Measurements from ENCODE around the gene GDF2.

Gene GDF2

GRCh38 chr10:47344996-47345870, 23.0 kb downstream of the GDF2 start:
- no peak overlapping the region for H3K4me2 ChIP-seq (ENCODE audit: low read length)
- no peak overlapping the region for H2AK5ac ChIP-seq (ENCODE audit: low read length)
- H3K23ac ChIP-seq (ENCODE audit: low read length) = no peak overlapping the region
- no peak overlapping the region for H3K27ac ChIP-seq (ENCODE audit: low read depth, low read length)
- H3K56ac ChIP-seq (ENCODE audit: low read length) = no peak overlapping the region
- H3K18ac ChIP-seq (ENCODE audit: low read length) = no peak overlapping the region
- H3K27me3 ChIP-seq (ENCODE audit: insufficient read depth, low read length, poor library complexity) = no peaks in the 10 kb centered on the region
- no peak overlapping the region for H2BK120ac ChIP-seq (ENCODE audit: low read depth, low read length)
- H4K5ac ChIP-seq (ENCODE audit: low read length) = no peak overlapping the region
- no peak overlapping the region for H3K4ac ChIP-seq (ENCODE audit: low read depth, low read length)
- no peak for DNase-seq
- no peak overlapping the region for H4K8ac ChIP-seq (ENCODE audit: low read depth, low read length)
- no peaks in the 10 kb centered on the region for H3K79me2 ChIP-seq (ENCODE audit: control insufficient read depth, insufficient read depth, low read length)
- H2BK15ac ChIP-seq (replicated peaks; ENCODE audit: low read depth) = no peak overlapping the region
- no peaks in the 10 kb centered on the region for H3K4me1 ChIP-seq (ENCODE audit: control insufficient read depth, low read depth, low read length)
- no peak overlapping the region for H3K4me3 ChIP-seq (ENCODE audit: low read length)
- no peaks in the 10 kb centered on the region for H3K36me3 ChIP-seq (ENCODE audit: control insufficient read depth, insufficient read depth, low read length)
- no CpG with 5 or more reads among the region's 13 CpGs for WGBS (ENCODE audit: extremely low coverage, insufficient coverage, low lambda C conversion rate)
- no peak overlapping the region for H3K9ac ChIP-seq (ENCODE audit: low read length)
- no peak overlapping the region for H2BK5ac ChIP-seq (ENCODE audit: low read length)
- no peaks in the 10 kb centered on the region for H3K79me1 ChIP-seq (ENCODE audit: low read length)

GRCh38 chr10:47346581-47347302, 24.5 kb downstream of the GDF2 start:
- H2BK120ac ChIP-seq (ENCODE audit: low read depth, low read length) = no peak overlapping the region
- H4K5ac ChIP-seq (ENCODE audit: low read length) = no peak overlapping the region
- H3K4ac ChIP-seq (ENCODE audit: low read depth, low read length) = no peak overlapping the region
- no peaks in the 10 kb centered on the region for H3K27me3 ChIP-seq (ENCODE audit: insufficient read depth, low read length, poor library complexity)
- no peaks in the 10 kb centered on the region for H3K4me1 ChIP-seq (ENCODE audit: control insufficient read depth, low read depth, low read length)
- no peak overlapping the region for H3K4me3 ChIP-seq (ENCODE audit: low read length)
- no peak overlapping the region for H3K9ac ChIP-seq (ENCODE audit: low read length)
- no CpG with 5 or more reads among the region's 13 CpGs for WGBS (ENCODE audit: extremely low coverage, insufficient coverage, low lambda C conversion rate)
- H3K4me2 ChIP-seq (ENCODE audit: low read length) = no peak overlapping the region
- H3K18ac ChIP-seq (ENCODE audit: low read length) = no peak overlapping the region
- H3K79me1 ChIP-seq (ENCODE audit: low read length) = no peaks in the 10 kb centered on the region
- H3K27ac ChIP-seq (ENCODE audit: low read depth, low read length) = no peak overlapping the region
- no peak overlapping the region for H4K8ac ChIP-seq (ENCODE audit: low read depth, low read length)
- no peak overlapping the region for H3K56ac ChIP-seq (ENCODE audit: low read length)
- no peaks in the 10 kb centered on the region for H3K36me3 ChIP-seq (ENCODE audit: control insufficient read depth, insufficient read depth, low read length)
- no peak for DNase-seq
- H2AK5ac ChIP-seq (ENCODE audit: low read length) = no peak overlapping the region
- no peaks in the 10 kb centered on the region for H3K79me2 ChIP-seq (ENCODE audit: control insufficient read depth, insufficient read depth, low read length)
- H2BK5ac ChIP-seq (ENCODE audit: low read length) = no peak overlapping the region
- H3K23ac ChIP-seq (ENCODE audit: low read length) = no peak overlapping the region
- H2BK15ac ChIP-seq (replicated peaks; ENCODE audit: low read depth) = no peak overlapping the region

GRCh38 chr10:47347303-47347675, 25.0 kb downstream of the GDF2 start:
- no peak overlapping the region for H3K4ac ChIP-seq (ENCODE audit: low read depth, low read length)
- no peak overlapping the region for H3K4me3 ChIP-seq (ENCODE audit: low read length)
- no peak overlapping the region for H2AK5ac ChIP-seq (ENCODE audit: low read length)
- no peak overlapping the region for H3K9ac ChIP-seq (ENCODE audit: low read length)
- H2BK120ac ChIP-seq (ENCODE audit: low read depth, low read length) = no peak overlapping the region
- no peak overlapping the region for H2BK5ac ChIP-seq (ENCODE audit: low read length)
- no peaks in the 10 kb centered on the region for H3K27me3 ChIP-seq (ENCODE audit: insufficient read depth, low read length, poor library complexity)
- no peaks in the 10 kb centered on the region for H3K79me2 ChIP-seq (ENCODE audit: control insufficient read depth, insufficient read depth, low read length)
- H3K79me1 ChIP-seq (ENCODE audit: low read length) = no peaks in the 10 kb centered on the region
- no peak for DNase-seq
- H3K4me1 ChIP-seq (ENCODE audit: control insufficient read depth, low read depth, low read length) = no peaks in the 10 kb centered on the region
- no peak overlapping the region for H3K4me2 ChIP-seq (ENCODE audit: low read length)
- no peak overlapping the region for H3K27ac ChIP-seq (ENCODE audit: low read depth, low read length)
- no peaks in the 10 kb centered on the region for H3K36me3 ChIP-seq (ENCODE audit: control insufficient read depth, insufficient read depth, low read length)
- no peak overlapping the region for H4K5ac ChIP-seq (ENCODE audit: low read length)
- H3K18ac ChIP-seq (ENCODE audit: low read length) = no peak overlapping the region
- no peak overlapping the region for H3K56ac ChIP-seq (ENCODE audit: low read length)
- H3K23ac ChIP-seq (ENCODE audit: low read length) = no peak overlapping the region
- no peak overlapping the region for H2BK15ac ChIP-seq (replicated peaks; ENCODE audit: low read depth)
- no CpG with 5 or more reads among the region's 4 CpGs for WGBS (ENCODE audit: extremely low coverage, insufficient coverage, low lambda C conversion rate)
- no peak overlapping the region for H4K8ac ChIP-seq (ENCODE audit: low read depth, low read length)

GRCh38 chr10:47348138-47348651, 25.9 kb downstream of the GDF2 start, which contains the start of gene RBP3:
TSS of gene RBP3 (plus strand) at chr10:47348363. CDS start at chr10:47348485, 122 bp downstream.
- H4K8ac ChIP-seq (ENCODE audit: low read depth, low read length) = no peak within 1 kb of the TSS
- DNase-seq = no peak
- H2BK15ac ChIP-seq (replicated peaks; ENCODE audit: low read depth) = no peak within 1 kb of the TSS
- no peaks in the 10 kb centered on the region for H3K79me2 ChIP-seq (ENCODE audit: control insufficient read depth, insufficient read depth, low read length)
- no peaks in the 10 kb centered on the region for H3K4me1 ChIP-seq (ENCODE audit: control insufficient read depth, low read depth, low read length)
- no peak within 1 kb of the TSS for H3K56ac ChIP-seq (ENCODE audit: low read length)
- no peak within 1 kb of the TSS for H2BK5ac ChIP-seq (ENCODE audit: low read length)
- no peak within 1 kb of the TSS for H4K5ac ChIP-seq (ENCODE audit: low read length)
- WGBS (ENCODE audit: extremely low coverage, insufficient coverage, low lambda C conversion rate) = no CpG with 5 or more reads among the region's 5 CpGs
- H3K27ac ChIP-seq (ENCODE audit: low read depth, low read length) = no peak within 1 kb of the TSS
- no peak within 1 kb of the TSS for H3K4me2 ChIP-seq (ENCODE audit: low read length)
- no peaks in the 10 kb centered on the region for H3K79me1 ChIP-seq (ENCODE audit: low read length)
- H3K9ac ChIP-seq (ENCODE audit: low read length) = no peak within 1 kb of the TSS
- H3K18ac ChIP-seq (ENCODE audit: low read length) = no peak within 1 kb of the TSS
- H3K27me3 ChIP-seq (ENCODE audit: insufficient read depth, low read length, poor library complexity) = no peaks in the 10 kb centered on the region
- H3K4ac ChIP-seq (ENCODE audit: low read depth, low read length) = no peak within 1 kb of the TSS
- no peak within 1 kb of the TSS for H3K23ac ChIP-seq (ENCODE audit: low read length)
- no peak within 1 kb of the TSS for H2AK5ac ChIP-seq (ENCODE audit: low read length)
- no peaks in the 10 kb centered on the region for H3K36me3 ChIP-seq (ENCODE audit: control insufficient read depth, insufficient read depth, low read length)
- H2BK120ac ChIP-seq (ENCODE audit: low read depth, low read length) = no peak within 1 kb of the TSS
- no peak within 1 kb of the TSS for H3K4me3 ChIP-seq (ENCODE audit: low read length)

GRCh38 chr10:47348661-47349470, 26.6 kb downstream of the GDF2 start:
- H3K23ac ChIP-seq (ENCODE audit: low read length) = no peak overlapping the region
- no peaks in the 10 kb centered on the region for H3K79me2 ChIP-seq (ENCODE audit: control insufficient read depth, insufficient read depth, low read length)
- H3K18ac ChIP-seq (ENCODE audit: low read length) = no peak overlapping the region
- no peak overlapping the region for H3K4me2 ChIP-seq (ENCODE audit: low read length)
- no peak overlapping the region for H2BK15ac ChIP-seq (replicated peaks; ENCODE audit: low read depth)
- no peak overlapping the region for H3K4ac ChIP-seq (ENCODE audit: low read depth, low read length)
- H3K27ac ChIP-seq (ENCODE audit: low read depth, low read length) = no peak overlapping the region
- H2AK5ac ChIP-seq (ENCODE audit: low read length) = no peak overlapping the region
- H3K4me3 ChIP-seq (ENCODE audit: low read length) = no peak overlapping the region
- no peak overlapping the region for H2BK5ac ChIP-seq (ENCODE audit: low read length)
- no peak overlapping the region for H2BK120ac ChIP-seq (ENCODE audit: low read depth, low read length)
- H4K5ac ChIP-seq (ENCODE audit: low read length) = no peak overlapping the region
- no peaks in the 10 kb centered on the region for H3K4me1 ChIP-seq (ENCODE audit: control insufficient read depth, low read depth, low read length)
- no CpG with 5 or more reads among the region's 36 CpGs for WGBS (ENCODE audit: extremely low coverage, insufficient coverage, low lambda C conversion rate)
- no peak overlapping the region for H4K8ac ChIP-seq (ENCODE audit: low read depth, low read length)
- no peaks in the 10 kb centered on the region for H3K36me3 ChIP-seq (ENCODE audit: control insufficient read depth, insufficient read depth, low read length)
- no peak overlapping the region for H3K56ac ChIP-seq (ENCODE audit: low read length)
- H3K79me1 ChIP-seq (ENCODE audit: low read length) = no peaks in the 10 kb centered on the region
- H3K9ac ChIP-seq (ENCODE audit: low read length) = no peak overlapping the region
- no peaks in the 10 kb centered on the region for H3K27me3 ChIP-seq (ENCODE audit: insufficient read depth, low read length, poor library complexity)
- DNase-seq = no peak
